ENCODE data around the gene NADK2. TPM values are rescaled to one million over a fixed set of nuclear protein-coding genes. Genes with fewer than 3 reads are reported as not detected.

The NADK2 gene
- total RNA-seq, 2 donors from 2014 or later: 23.4 to 30.1 TPM

DNA sequence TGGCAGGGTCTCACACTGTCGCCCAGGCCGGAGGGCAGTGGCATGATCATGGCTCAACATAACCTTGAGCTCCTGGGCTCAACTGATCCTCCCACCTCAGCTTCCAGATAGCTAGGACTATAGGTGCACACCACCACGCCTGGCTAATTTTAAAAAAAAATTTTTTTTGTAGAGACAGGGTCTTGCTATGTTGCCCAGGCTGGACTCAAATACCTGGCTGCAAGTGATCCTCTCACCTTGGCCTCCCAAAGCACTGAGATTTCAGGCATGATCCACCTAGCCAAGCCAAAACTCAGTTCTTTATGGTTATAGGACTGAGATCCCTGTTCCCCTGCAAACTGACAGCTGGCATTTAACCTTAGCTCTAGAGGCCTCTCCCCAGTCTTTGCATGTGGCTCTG is 95.3 kb downstream of the NADK2 start:
- Histone ChIP-seq H3K4me3 (no peak overlapping the region), H3K9me3 (no peaks in the 10 kb centered on the region), H3K36me3 (replicated peaks in 1 of 2; ENCODE audit: insufficient read depth in 1 of 2, low read depth in 2 of 2) (no peaks in the 10 kb centered on the region), H3K4me1 (peaks cover 22% of the 10 kb centered on the region), H3K27me3 (no peaks in the 10 kb centered on the region), H3K27ac (no peak overlapping the region)
- ATAC-seq: no peak
- TF ChIP-seq POLR2A (IDR thresholded peaks at IDR 0.05): no peak
- TF ChIP-seq CTCF (IDR thresholded peaks at IDR 0.05): no peak
- 56 to 92% methylated on average over 3 of the region's 3 CpGs for WGBS, 2 donors
- intact Hi-C loops (cut with DNase I): no loop called here
- no peak for DNase-seq

- no peak for TF ChIP-seq CTCF (IDR thresholded peaks at IDR 0.05)
- no peak for TF ChIP-seq POLR2A (IDR thresholded peaks at IDR 0.05)
- H3K27ac ChIP-seq: no peak overlapping the region
- H3K36me3 ChIP-seq (replicated peaks in 1 of 2; ENCODE audit: insufficient read depth in 1 of 2, low read depth in 2 of 2): peaks cover 0 to 1% of the 10 kb centered on the region in 2 donors
- H3K27me3 ChIP-seq: no peaks in the 10 kb centered on the region
- 51 to 82% methylated on average over 4 of the region's 4 CpGs for WGBS, 2 donors
- H3K4me3 ChIP-seq: no peak overlapping the region
- H3K9me3 ChIP-seq: no peaks in the 10 kb centered on the region
- intact Hi-C loops (cut with DNase I): no loop called here
- DNase-seq (no peak), ATAC-seq (no peak)
- peaks cover 15% of the 10 kb centered on the region for H3K4me1 ChIP-seq
These were observed 96.4 kb downstream of the NADK2 start for GRCh38 chr5:36145311-36145710.

MicroRNAs encoded within 50 kb of the gene (microRNA counts, 767-probe panel; counts per million panel counts)
- microRNA hsa-miR-580: 0 to 736 counts per million in 2 donors

Small RNA genes lying within 50 kb of the gene (microRNA-seq; reads per million reads assigned to microRNA genes)
- gene MIR580 (ENCODE audit: borderline number of aligned reads in 2 of 2, borderline replicate concordance in 2 of 2): 0.90 to 0.93 reads per million in 2 donors

Small RNA genes lying within 50 kb of the gene (small RNA-seq; reads per million reads assigned to genes)
- gene MIR580: not detected
- not detected for gene RNU6-1305P

Other genes starting within 250 kb of the NADK2 start
- not detected for gene UGT3A2, start 175.0 kb downstream of the NADK2 start, total RNA-seq
- 1 to 10 TPM; 5.6 to 8.6 TPM for gene LMBRD2, start 90.0 kb downstream of the NADK2 start, total RNA-seq
- 1 to 10 TPM; 7.3 to 8.6 TPM for gene SKP2, start 89.8 kb downstream of the NADK2 start, total RNA-seq
- 1 to 10 TPM in 1 of 2 donors, not detected in 1; 4.9 TPM for gene RANBP3L, start 60.0 kb upstream of the NADK2 start, total RNA-seq